ENCODE measurements around the gene C2CD2.

Gene C2CD2

GRCh38 chr21:41837756-41838297 is 116.0 kb downstream of the C2CD2 start:
- TF ChIP-seq, protein P1, sequence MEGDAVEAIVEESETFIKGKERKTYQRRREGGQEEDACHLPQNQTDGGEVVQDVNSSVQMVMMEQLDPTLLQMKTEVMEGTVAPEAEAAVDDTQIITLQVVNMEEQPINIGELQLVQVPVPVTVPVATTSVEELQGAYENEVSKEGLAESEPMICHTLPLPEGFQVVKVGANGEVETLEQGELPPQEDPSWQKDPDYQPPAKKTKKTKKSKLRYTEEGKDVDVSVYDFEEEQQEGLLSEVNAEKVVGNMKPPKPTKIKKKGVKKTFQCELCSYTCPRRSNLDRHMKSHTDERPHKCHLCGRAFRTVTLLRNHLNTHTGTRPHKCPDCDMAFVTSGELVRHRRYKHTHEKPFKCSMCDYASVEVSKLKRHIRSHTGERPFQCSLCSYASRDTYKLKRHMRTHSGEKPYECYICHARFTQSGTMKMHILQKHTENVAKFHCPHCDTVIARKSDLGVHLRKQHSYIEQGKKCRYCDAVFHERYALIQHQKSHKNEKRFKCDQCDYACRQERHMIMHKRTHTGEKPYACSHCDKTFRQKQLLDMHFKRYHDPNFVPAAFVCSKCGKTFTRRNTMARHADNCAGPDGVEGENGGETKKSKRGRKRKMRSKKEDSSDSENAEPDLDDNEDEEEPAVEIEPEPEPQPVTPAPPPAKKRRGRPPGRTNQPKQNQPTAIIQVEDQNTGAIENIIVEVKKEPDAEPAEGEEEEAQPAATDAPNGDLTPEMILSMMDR (conservative IDR thresholded peaks at IDR 0.05; ENCODE audit: low read length), result no peak
- TF ChIP-seq EZH2phosphoT487 (IDR thresholded peaks at IDR 0.05; ENCODE audit: borderline replicate concordance), result no peak
- Histone ChIP-seq H3K27me3 (ENCODE audit: insufficient read depth, low read length, poor library complexity, severe bottlenecking) (no peaks in the 10 kb centered on the region), H3K79me2 (ENCODE audit: insufficient read depth, low read length) (no peaks in the 10 kb centered on the region), H3K9me3 (ENCODE audit: insufficient read depth, low read depth, low read length) (no peaks in the 10 kb centered on the region), H3F3A (ENCODE audit: low read depth) (no peaks in the 10 kb centered on the region), H3K4me2 (ENCODE audit: low read depth, low read length, poor library complexity, severe bottlenecking) (no peak overlapping the region), H3K9me2 (replicated peaks; ENCODE audit: low read depth, low read length) (no peaks in the 10 kb centered on the region), H3K4me3 (ENCODE audit: low read length, poor library complexity, severe bottlenecking) (no peak overlapping the region), H4K20me1 (ENCODE audit: insufficient read depth, low read length, poor library complexity, severe bottlenecking) (no peaks in the 10 kb centered on the region), H3K4me1 (ENCODE audit: insufficient read depth, low read length, poor library complexity, severe bottlenecking) (no peaks in the 10 kb centered on the region), H3K9ac (ENCODE audit: low read depth, low read length, poor library complexity, severe bottlenecking) (no peak overlapping the region), H2AFZ (ENCODE audit: low read length) (no peak overlapping the region), H3K36me3 (ENCODE audit: insufficient read depth, low read length) (peaks cover 57% of the 10 kb centered on the region; the same call in 1 of the 2 replicates)

DNA sequence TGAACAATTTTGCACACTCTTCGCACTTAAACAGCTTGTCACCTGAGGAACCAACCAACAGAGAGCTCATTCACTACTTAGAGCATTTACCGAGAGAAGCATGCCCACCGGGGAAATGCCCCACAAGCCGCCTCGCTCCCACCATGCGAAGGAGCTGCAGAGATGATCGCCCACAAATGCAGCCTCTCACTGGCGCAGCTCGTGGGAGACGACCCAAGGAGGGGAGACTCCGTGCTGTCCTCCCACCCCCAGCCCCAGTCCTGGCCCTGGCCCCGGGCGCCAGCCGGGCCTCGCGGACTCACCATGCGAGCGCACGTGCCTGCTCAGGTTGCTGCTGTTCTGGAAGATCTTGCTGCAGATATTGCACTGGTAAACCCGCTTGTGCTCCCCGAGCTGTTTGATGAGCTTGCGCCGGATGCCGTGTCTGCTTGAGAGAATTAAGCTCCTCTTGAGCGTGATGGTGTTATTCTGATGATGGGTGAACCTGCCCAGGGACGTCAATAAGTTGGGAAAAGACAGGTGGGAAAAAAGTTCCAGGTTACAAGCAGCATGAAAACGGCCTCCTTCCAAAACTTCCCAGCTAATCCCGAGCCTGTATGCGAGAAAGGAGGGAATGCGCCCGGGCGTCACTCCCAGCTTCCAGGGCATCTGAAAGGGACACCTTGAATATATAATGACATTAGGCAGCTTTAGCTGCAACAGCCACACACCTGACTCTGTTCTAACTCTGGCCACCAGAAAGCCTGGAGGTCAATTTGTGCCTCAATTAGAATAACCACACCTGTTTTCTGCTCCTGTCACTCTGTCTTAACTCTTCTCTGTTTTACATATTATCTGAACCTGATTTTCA is 117.4 kb downstream of the C2CD2 start:
- H3K4me1 ChIP-seq (ENCODE audit: insufficient read depth, low read length, poor library complexity, severe bottlenecking), result no peaks in the 10 kb centered on the region
- H3K9me2 ChIP-seq (replicated peaks; ENCODE audit: low read depth, low read length), result no peaks in the 10 kb centered on the region
- no peaks in the 10 kb centered on the region for H3K9me3 ChIP-seq (ENCODE audit: insufficient read depth, low read depth, low read length)
- no peak overlapping the region for H3K9ac ChIP-seq (ENCODE audit: low read depth, low read length, poor library complexity, severe bottlenecking)
- no peaks in the 10 kb centered on the region for H3K79me2 ChIP-seq (ENCODE audit: insufficient read depth, low read length)
- no peak overlapping the region for H3K4me3 ChIP-seq (ENCODE audit: low read length, poor library complexity, severe bottlenecking)
- H2AFZ ChIP-seq (ENCODE audit: low read length), result no peak overlapping the region
- no peak overlapping the region for H3K4me2 ChIP-seq (ENCODE audit: low read depth, low read length, poor library complexity, severe bottlenecking)
- no peaks in the 10 kb centered on the region for H3F3A ChIP-seq (ENCODE audit: low read depth)
- no peak for TF ChIP-seq EZH2phosphoT487 (IDR thresholded peaks at IDR 0.05; ENCODE audit: borderline replicate concordance)
- TF ChIP-seq, protein P1 (conservative IDR thresholded peaks at IDR 0.05; ENCODE audit: low read length), result no peak
- H3K36me3 ChIP-seq (ENCODE audit: insufficient read depth, low read length), result peaks cover 57% of the 10 kb centered on the region; the same call in 1 of the 2 replicates
- H4K20me1 ChIP-seq (ENCODE audit: insufficient read depth, low read length, poor library complexity, severe bottlenecking), result no peaks in the 10 kb centered on the region
- H3K27me3 ChIP-seq (ENCODE audit: insufficient read depth, low read length, poor library complexity, severe bottlenecking), result no peaks in the 10 kb centered on the region

DNA sequence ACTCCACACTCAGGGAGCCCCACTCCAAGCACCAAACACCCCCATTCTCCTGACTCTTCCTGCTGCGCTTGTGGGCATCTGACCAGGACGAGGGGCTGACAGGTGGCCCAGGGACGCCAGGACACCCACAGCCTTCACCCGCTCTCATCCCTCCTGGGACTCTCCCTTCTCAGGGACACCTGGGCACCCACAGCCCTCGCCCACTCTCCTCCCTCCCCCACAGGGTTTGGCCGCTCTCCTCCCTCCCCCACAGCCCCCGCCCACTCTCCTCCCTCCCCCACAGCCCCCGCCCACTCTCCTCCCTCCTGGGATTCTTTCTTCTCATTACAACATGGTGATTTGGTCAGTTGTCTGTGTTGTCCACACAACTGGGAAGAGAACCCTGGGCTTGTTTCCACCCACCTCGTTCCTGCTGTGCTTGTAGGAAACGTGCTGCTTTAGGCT is 118.1 kb downstream of the C2CD2 start:
- no peak for TF ChIP-seq EZH2phosphoT487 (IDR thresholded peaks at IDR 0.05; ENCODE audit: borderline replicate concordance)
- TF ChIP-seq, protein P1 (conservative IDR thresholded peaks at IDR 0.05; ENCODE audit: low read length), result no peak
- Histone ChIP-seq H2AFZ (ENCODE audit: low read length) (no peak overlapping the region), H3K79me2 (ENCODE audit: insufficient read depth, low read length) (no peaks in the 10 kb centered on the region), H3K9me3 (ENCODE audit: insufficient read depth, low read depth, low read length) (no peaks in the 10 kb centered on the region), H4K20me1 (ENCODE audit: insufficient read depth, low read length, poor library complexity, severe bottlenecking) (no peaks in the 10 kb centered on the region), H3K4me3 (ENCODE audit: low read length, poor library complexity, severe bottlenecking) (no peak overlapping the region), H3K4me2 (ENCODE audit: low read depth, low read length, poor library complexity, severe bottlenecking) (no peak overlapping the region), H3K27me3 (ENCODE audit: insufficient read depth, low read length, poor library complexity, severe bottlenecking) (no peaks in the 10 kb centered on the region), H3K36me3 (ENCODE audit: insufficient read depth, low read length) (peaks cover 52% of the 10 kb centered on the region; the same call in 1 of the 2 replicates), H3F3A (ENCODE audit: low read depth) (no peaks in the 10 kb centered on the region), H3K9me2 (replicated peaks; ENCODE audit: low read depth, low read length) (no peaks in the 10 kb centered on the region), H3K9ac (ENCODE audit: low read depth, low read length, poor library complexity, severe bottlenecking) (no peak overlapping the region), H3K4me1 (ENCODE audit: insufficient read depth, low read length, poor library complexity, severe bottlenecking) (no peaks in the 10 kb centered on the region)
